ENCODE measurements around the gene CDC42SE2.

DNA sequence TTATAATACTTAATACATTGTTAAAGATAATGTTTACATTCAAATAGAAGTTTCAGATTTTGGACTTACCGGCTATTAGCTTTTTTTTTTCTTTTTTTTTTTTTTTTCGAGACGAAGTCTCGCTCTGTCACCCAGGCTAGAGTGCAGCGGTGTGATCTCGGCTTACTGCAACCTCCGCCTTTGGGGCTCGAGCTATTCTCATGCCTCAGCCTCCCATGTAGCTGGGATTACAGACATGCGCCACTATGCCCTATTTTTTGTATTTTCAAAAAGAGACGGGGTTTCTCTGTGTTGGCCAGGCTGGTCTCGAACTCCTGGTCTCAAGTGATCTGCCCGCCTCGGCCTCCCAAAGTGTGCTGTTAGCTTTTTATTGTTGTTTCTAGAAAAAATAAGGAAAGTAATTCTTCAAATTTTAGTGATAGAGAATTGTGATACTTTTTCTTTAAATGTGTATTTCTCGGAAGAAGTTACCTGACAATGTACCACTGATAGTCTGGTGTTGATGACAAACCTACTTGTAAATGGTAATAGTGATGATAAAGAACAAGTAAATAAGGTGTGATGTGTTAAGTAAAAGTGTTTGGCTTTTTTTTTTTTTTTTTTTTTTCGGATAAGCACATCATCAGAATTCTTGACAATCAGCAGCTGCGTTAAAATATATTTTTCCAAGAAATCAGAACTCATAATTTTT lies 2.7 kb downstream of the CDC42SE2 start:
- TF ChIP-seq, protein P1, sequence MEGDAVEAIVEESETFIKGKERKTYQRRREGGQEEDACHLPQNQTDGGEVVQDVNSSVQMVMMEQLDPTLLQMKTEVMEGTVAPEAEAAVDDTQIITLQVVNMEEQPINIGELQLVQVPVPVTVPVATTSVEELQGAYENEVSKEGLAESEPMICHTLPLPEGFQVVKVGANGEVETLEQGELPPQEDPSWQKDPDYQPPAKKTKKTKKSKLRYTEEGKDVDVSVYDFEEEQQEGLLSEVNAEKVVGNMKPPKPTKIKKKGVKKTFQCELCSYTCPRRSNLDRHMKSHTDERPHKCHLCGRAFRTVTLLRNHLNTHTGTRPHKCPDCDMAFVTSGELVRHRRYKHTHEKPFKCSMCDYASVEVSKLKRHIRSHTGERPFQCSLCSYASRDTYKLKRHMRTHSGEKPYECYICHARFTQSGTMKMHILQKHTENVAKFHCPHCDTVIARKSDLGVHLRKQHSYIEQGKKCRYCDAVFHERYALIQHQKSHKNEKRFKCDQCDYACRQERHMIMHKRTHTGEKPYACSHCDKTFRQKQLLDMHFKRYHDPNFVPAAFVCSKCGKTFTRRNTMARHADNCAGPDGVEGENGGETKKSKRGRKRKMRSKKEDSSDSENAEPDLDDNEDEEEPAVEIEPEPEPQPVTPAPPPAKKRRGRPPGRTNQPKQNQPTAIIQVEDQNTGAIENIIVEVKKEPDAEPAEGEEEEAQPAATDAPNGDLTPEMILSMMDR (IDR thresholded peaks at IDR 0.05): no peak
- TF ChIP-seq TCF7L2 (IDR thresholded peaks at IDR 0.05; ENCODE audit: low read depth, low read length) (no peak), POLR2AphosphoS5 (IDR thresholded peaks at IDR 0.05; ENCODE audit: low read depth, low read length) (no peak)
